ENCODE measurements around the gene SPTLC3. TPM values are rescaled to one million over a fixed set of nuclear protein-coding genes. Genes with fewer than 3 reads are reported as not detected.

Gene SPTLC3
- total and polyA plus RNA-seq, 8 donors: 1.1 to 33.9 (median 2.1) TPM; not detected in 1

GRCh38 chr20:13012886-13013285, 4.1 kb downstream of the SPTLC3 start:
- peaks cover 7 to 21% (median 15%) of the 10 kb centered on the region in 4 donors for H3K4me1 ChIP-seq
- no peaks in the 10 kb centered on the region for H3K36me3 ChIP-seq
- peaks cover 0 to 4% (median 0%) of the 10 kb centered on the region in 4 donors for H3K9me3 ChIP-seq
- WGBS, 5 donors: 78 to 92% (median 85%) methylated on average over 1 of the region's 1 CpG
- DNase-seq: no peak
- no peak overlapping the region for H3K27ac ChIP-seq
- TF ChIP-seq POLR2A (IDR thresholded peaks at IDR 0.05) (no peak), CTCF (IDR thresholded peaks at IDR 0.05) (no peak), POLR2AphosphoS5 (IDR thresholded peaks at IDR 0.05) (no peak), EP300 (IDR thresholded peaks at IDR 0.05) (no peak)
- intact Hi-C loops (cut with DNase I; ENCODE audit: low total_unique reads): no loop called here
- no peak overlapping the region for H3K4me3 ChIP-seq
- H3K27me3 ChIP-seq: no peaks in the 10 kb centered on the region

- no peak for TF ChIP-seq CTCF (IDR thresholded peaks at IDR 0.05)
- TF ChIP-seq POLR2A (IDR thresholded peaks at IDR 0.05): no peak
- no peak for TF ChIP-seq POLR2AphosphoS5 (IDR thresholded peaks at IDR 0.05)
- no peak for TF ChIP-seq EP300 (IDR thresholded peaks at IDR 0.05)
- Histone ChIP-seq H3K9me3 (peaks cover 0 to 4% (median 0%) of the 10 kb centered on the region in 4 donors), H3K4me3 (no peak overlapping the region), H3K36me3 (no peaks in the 10 kb centered on the region), H3K27me3 (no peaks in the 10 kb centered on the region), H3K27ac (no peak overlapping the region), H3K4me1 (peaks cover 7 to 21% (median 15%) of the 10 kb centered on the region in 4 donors)
- intact Hi-C loops (cut with DNase I; ENCODE audit: low total_unique reads): no loop called here
- 79 to 92% (median 85%) methylated on average over 1 of the region's 1 CpG for WGBS, 5 donors
- no peak for DNase-seq
Observed at GRCh38 chr20:13013411-13013810, 4.6 kb downstream of the SPTLC3 start.

GRCh38 chr20:13017235-13017634, 8.5 kb downstream of the SPTLC3 start:
- no peaks in the 10 kb centered on the region for H3K27me3 ChIP-seq
- peaks cover 0 to 25% (median 13%) of the 10 kb centered on the region in 4 donors for H3K9me3 ChIP-seq
- peaks cover 0 to 3% (median 0%) of the 10 kb centered on the region in 4 donors for H3K4me1 ChIP-seq
- H3K36me3 ChIP-seq: no peaks in the 10 kb centered on the region
- no peak overlapping the region for H3K4me3 ChIP-seq
- no peak overlapping the region for H3K27ac ChIP-seq
- intact Hi-C loops (cut with DNase I; ENCODE audit: low total_unique reads): no loop called here
- DNase-seq: no peak
- no peak for TF ChIP-seq POLR2AphosphoS5 (IDR thresholded peaks at IDR 0.05)
- no peak for TF ChIP-seq EP300 (IDR thresholded peaks at IDR 0.05)
- TF ChIP-seq POLR2A (IDR thresholded peaks at IDR 0.05): no peak
- TF ChIP-seq CTCF (IDR thresholded peaks at IDR 0.05): no peak
- 65 to 77% (median 72%) methylated on average over 1 of the region's 1 CpG for WGBS, 5 donors

- WGBS, 5 donors: 52 to 71% (median 55%) methylated on average over 2 of the region's 2 CpGs
- no peak for DNase-seq
- H3K27ac ChIP-seq: no peak overlapping the region
- TF ChIP-seq POLR2AphosphoS5 (IDR thresholded peaks at IDR 0.05) (no peak), CTCF (IDR thresholded peaks at IDR 0.05) (no peak), EP300 (IDR thresholded peaks at IDR 0.05) (no peak), POLR2A (IDR thresholded peaks at IDR 0.05) (no peak)
- H3K36me3 ChIP-seq: peaks cover 0 to 8% (median 0%) of the 10 kb centered on the region in 4 donors
- H3K4me3 ChIP-seq: no peak overlapping the region
- H3K9me3 ChIP-seq: peaks cover 0 to 27% (median 16%) of the 10 kb centered on the region in 4 donors
- no peaks in the 10 kb centered on the region for H3K27me3 ChIP-seq
- H3K4me1 ChIP-seq: no peaks in the 10 kb centered on the region
- intact Hi-C loops (cut with DNase I; ENCODE audit: low total_unique reads): no loop called here
Observed at GRCh38 chr20:13017883-13018535, 9.2 kb downstream of the SPTLC3 start.
